GM18907 (cell line): ENCODE measurements around the gene PPDPF.

Source experiments
- ATAC-seq: cut with Tn5 transposase; IDR thresholded peaks from one replicate; pipeline ENCODE4 v1.9.1; 2021; ENCODE audit warnings: mild to moderate bottlenecking, moderate library complexity; ENCODE audit not compliant: unreplicated experiment

Gene PPDPF

DNA sequence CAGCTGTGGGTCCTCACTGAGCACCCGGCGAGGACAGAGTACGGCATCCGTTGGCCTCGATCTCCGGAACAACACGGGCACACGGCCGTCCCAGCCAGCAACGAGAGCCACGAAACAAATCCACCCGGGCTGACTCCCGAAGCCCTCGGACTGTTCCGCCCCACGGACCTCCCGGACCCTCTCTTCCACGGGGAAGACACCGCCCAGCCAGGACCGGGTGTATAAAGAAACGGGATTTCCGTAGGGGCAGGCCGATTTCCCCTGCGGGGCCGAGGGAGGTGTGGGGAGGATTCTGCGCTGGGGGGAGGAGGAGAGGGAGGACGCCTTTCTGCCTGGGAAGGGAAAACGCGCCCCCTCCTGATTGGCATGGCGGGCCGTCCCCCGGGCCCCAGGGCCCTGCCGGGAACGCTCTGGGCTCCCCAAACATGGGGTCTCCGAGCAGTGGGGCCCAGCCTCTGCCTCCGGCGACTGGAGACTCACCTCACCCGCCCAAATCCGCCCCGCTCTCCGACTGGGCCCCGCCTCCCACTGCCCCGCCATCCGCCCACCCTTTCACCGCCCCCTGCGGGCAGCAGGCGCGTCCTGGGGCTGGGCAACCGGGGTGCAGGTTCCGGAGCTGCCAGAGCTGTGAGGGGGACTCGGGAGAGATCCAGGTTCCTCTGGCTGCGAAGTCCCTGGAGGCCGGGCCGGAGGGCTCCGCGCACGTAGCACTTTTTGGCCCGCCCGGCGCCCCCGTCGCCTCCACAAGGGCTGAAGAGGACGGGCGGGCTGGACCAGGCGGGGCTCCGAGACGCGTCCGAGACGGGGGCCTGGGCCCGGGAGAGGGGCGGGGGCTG lies 679 bp upstream of the PPDPF start:
- peak; percentile 43 for ATAC-seq

DNA sequence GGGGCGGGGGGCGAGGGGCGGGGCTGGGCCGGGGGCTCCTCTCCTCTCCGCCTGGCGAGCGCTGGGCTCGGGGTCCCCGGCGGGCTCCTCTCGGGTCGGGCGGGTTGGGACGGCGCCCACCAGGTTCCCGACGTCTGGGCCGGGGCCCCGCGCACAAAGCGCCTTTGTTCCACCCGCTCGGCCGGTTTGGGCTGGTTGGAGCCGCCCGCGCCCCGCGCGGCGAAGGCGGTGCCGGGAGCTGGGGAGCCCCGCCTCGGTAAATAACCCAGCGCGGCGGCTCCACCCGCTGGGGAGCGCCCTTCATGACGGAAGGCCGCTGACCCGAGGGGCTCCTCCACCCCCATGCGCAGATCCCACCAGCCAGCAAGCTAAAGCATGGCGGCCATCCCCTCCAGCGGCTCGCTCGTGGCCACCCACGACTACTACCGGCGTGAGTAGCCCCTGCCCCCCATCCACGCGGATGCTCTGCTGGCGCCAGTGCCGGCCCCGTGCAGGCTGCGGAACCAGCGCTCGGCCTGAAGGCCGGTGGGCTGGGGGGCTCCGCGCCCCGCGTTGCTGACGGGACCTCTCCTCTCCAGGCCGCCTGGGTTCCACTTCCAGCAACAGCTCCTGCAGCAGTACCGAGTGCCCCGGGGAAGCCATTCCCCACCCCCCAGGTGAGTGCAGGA lies 503 bp downstream of the PPDPF start:
- peak; percentile 39 for ATAC-seq

DNA sequence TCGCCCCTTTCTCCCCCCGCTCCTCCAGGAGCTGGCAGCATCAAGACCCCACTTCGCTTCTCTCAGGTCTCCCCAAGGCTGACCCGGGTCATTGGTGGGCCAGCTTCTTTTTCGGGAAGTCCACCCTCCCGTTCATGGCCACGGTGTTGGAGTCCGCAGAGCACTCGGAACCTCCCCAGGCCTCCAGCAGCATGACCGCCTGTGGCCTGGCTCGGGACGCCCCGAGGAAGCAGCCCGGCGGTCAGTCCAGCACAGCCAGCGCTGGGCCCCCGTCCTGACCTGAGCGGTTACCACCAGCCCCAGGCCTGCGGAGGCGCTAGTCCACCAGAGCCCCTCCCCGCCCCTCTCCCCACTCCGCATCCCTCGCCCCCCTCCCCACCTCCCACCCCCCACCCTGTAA lies 1.0 kb downstream of the PPDPF start:
- no peak for ATAC-seq

DNA sequence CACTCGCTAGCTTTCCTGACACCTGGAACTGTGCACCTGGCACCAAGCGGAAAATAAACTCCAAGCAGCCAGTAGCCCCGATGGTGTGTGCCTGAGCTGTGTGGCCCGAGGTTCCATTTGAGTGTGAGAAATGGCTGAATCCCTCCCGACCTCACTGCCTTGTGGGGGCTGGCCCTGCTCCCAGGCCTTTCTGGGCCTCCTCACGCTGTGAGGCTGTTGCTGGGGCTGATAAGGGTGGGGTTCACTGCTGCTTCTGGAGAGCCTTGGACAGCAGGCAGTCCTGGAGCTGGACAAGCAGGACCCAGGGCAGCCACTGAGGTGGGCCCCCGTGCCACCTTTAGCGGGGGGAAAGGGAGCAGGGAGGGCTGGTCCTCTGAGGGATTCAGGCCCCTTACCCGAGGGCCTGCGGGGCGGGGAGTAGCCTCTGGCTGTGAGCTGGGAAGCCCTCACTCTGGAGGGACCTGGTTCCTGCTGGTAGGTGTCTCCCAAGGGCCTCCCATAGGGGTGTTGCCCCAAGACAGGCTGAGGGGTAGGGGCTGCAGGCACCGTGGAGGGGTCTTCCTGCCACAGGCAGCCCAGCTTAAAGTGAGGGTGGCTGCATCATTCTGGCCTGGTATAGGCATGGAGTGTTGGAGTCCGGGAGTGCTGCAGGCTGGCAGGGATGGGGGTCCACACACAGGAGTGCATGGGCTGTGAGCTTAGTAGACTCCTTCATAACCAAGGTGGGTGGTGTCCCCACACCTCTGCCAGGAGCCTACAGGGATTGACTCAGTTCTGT lies 1.7 kb downstream of the PPDPF start:
- ATAC-seq, result no peak

GRCh38 chr20:63522981-63523611 lies 2.5 kb downstream of the PPDPF start:
- no peak for ATAC-seq

DNA sequence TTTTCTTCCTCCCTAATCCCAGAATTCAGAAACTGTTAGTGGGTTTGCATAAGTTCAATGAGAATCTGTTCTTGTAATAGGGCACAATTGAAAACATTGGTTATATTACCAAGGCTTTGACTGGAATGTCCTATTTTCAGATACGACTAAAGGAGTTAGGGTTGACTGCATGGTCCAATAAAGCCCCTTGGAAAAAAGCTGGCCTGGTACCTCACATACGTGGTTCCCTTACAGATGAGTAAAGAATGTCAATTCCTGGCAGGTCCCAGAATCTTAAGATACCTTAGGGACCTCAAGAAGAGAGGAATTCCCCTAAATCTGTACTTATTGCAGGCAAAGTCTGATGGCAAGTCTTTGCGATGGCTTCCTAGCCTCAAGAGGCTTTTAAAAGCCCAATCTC lies 4.6 kb downstream of the PPDPF start:
- no peak for ATAC-seq

- ATAC-seq, result no peak
Measured at GRCh38 chr20:63525971-63526370, 5.4 kb downstream of the PPDPF start.

- no peak for ATAC-seq
Measured at GRCh38 chr20:63527184-63527583, 6.6 kb downstream of the PPDPF start.

GRCh38 chr20:63529180-63529860 lies 8.8 kb downstream of the PPDPF start:
- no peak for ATAC-seq

- no peak for ATAC-seq
Measured at GRCh38 chr20:63529861-63530787, 9.6 kb downstream of the PPDPF start.

- ATAC-seq, result no peak
Measured at GRCh38 chr20:63530788-63531160, 10.2 kb downstream of the PPDPF start.

DNA sequence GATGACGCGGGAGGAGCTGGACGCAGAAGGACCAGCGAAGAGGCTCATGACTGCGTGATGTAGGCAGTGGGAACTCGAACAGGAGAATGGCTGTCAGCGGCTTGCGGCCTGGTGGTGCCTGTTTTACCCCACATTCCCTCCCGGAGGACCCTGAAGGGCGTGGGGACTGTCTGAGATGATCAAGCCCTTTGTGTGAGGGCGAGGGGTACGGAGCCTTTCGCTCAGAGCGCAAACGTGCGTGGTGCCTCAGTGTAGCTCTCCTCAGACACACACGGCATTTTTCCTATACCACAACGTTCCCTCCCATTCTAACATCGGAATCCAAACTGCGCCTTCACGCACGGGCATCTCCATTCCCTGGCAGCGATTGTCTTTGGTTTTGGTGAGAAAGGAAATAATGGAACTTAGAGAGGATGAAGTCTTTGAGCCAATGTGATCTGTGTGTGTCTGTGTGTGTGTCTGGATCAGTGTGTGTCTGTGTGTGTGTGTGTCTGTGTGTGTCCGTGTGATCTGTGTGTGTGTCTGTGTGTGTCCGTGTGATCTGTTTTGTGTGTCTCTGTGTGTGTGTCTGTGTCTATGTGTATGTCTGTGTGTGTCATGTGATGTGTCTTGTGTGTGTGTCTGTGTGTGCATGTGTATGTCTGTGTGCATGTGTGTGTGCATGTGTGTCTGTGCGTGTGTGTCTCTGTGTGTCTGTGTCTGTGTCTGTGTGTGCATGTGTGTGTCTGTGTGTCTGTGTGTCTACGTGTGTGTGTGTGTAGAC lies 11.3 kb downstream of the PPDPF start:
- ATAC-seq, result no peak

DNA sequence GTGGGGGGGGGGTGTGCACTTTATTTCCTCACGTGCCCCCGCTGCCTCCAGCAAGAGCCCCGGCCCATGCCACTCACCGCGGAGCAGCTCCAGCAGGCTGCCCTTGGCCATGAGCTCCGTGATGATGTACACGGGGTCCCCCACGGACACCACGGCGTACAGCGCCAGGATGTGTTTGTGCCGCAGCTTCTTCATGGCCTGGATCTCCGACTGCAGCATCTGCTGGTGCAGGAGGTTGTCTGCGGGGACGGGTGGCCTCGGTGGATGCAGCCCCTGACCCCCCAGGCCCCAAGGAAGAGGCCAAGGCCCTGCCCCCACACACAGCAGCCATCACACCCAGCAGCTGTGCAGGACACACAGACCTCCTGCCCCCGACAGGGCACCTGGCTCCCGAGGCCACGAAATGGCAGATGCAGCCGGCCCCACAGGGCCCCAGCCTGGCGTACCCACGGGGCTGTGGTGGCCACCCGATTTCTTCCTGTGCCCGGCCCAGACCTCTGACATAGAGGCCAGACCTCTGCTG lies 11.9 kb downstream of the PPDPF start:
- ATAC-seq, result no peak

GRCh38 chr20:63533388-63533787 lies 12.8 kb downstream of the PPDPF start:
- no peak for ATAC-seq

- ATAC-seq, result no peak
Measured at GRCh38 chr20:63533871-63534393, 13.4 kb downstream of the PPDPF start.

GRCh38 chr20:63534427-63534830 lies 13.9 kb downstream of the PPDPF start:
- ATAC-seq, result no peak

GRCh38 chr20:63534831-63535651 lies 14.5 kb downstream of the PPDPF start:
- ATAC-seq, result no peak
